ES-I3 (cell line): ENCODE measurements around the gene MIPOL1.
"Not testable (repeated sequence)": the region's sequence is repeated elsewhere in the genome, so short reads cannot be mapped to it uniquely, and the experiment has no call there.

ENCODE experiments used
- H3K36me3 ChIP-seq: 2 replicates; pipeline ENCODE4 v1.6.1; 2013; ENCODE audit warnings: mild to moderate bottlenecking, low read length, control low read depth, moderate library complexity; ENCODE audit not compliant: insufficient read depth
- H3K4me1 ChIP-seq: 2 replicates; pipeline ENCODE4 v1.6.1; 2013; ENCODE audit warnings: mild to moderate bottlenecking, control low read depth, low read length; ENCODE audit not compliant: insufficient read depth
- H3K9ac ChIP-seq: 2 replicates; pipeline ENCODE4 v1.6.1; 2013; ENCODE audit warnings: low read depth, mild to moderate bottlenecking, low read length, moderate library complexity
- H3K9me3 ChIP-seq: 2 replicates; pipeline ENCODE4 v1.6.1; 2013; ENCODE audit warnings: mild to moderate bottlenecking, low read length, moderate library complexity; ENCODE audit not compliant: control insufficient read depth, insufficient read depth

The MIPOL1 gene

DNA sequence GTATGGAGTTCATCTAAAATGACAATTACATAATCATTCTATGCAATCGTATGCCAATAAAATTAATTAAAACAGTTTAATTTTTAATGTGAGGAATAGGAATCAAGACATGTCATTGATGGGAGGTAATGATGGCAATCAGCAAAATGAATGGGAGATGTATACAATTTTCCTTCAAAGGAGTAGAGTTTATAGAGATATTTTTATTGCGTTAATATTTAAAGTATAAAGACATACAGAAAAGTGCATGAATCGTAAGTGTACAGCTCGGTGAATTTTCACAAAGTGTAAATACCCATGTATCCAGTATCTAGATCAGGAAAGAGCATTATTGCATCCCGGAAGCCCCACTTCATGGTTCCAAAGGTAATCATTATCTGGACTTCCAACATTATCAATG, 1.2 kb downstream of the MIPOL1 start:
- Histone ChIP-seq H3K4me1 (no peaks in the 10 kb centered on the region; the same call in 1 of the 2 replicates), H3K9ac (no peak overlapping the region), H3K9me3 (no peaks in the 10 kb centered on the region), H3K36me3 (no peaks in the 10 kb centered on the region)

GRCh38 chr14:37201724-37202123, 4.0 kb downstream of the MIPOL1 start:
- Histone ChIP-seq H3K9me3 (peaks cover 9% of the 10 kb centered on the region), H3K4me1 (no peaks in the 10 kb centered on the region), H3K36me3 (no peaks in the 10 kb centered on the region), H3K9ac (no peak overlapping the region)

GRCh38 chr14:37202265-37202664, 4.5 kb downstream of the MIPOL1 start:
- peaks cover 14% of the 10 kb centered on the region for H3K9me3 ChIP-seq

DNA sequence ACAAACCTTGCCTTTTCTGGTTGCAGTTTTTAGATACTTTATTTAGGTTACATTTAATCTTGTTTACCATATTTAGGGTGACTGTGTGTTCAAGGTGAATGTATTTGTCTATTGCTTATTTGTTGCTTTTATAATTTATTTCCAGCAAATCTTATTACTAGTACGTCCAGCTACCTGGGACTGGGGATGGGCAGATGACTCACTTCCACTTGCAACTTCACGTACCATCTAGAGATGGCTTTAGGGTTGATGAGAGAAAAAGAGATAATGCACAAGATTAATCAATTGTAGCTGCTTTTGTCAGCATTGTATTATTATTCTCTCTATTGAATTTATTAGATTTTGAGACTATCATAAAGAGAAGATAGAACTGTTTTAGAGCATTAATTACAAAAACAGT, 5.1 kb downstream of the MIPOL1 start:
- Histone ChIP-seq H3K36me3 (no peaks in the 10 kb centered on the region), H3K9me3 (peaks cover 14% of the 10 kb centered on the region), H3K4me1 (no peaks in the 10 kb centered on the region), H3K9ac (no peak overlapping the region)

More at GRCh38 chr14:37202265-37202664, 4.5 kb downstream of the MIPOL1 start:
- H3K36me3 ChIP-seq: no peaks in the 10 kb centered on the region
- H3K4me1 ChIP-seq: no peaks in the 10 kb centered on the region
- H3K9ac ChIP-seq: no peak overlapping the region

DNA sequence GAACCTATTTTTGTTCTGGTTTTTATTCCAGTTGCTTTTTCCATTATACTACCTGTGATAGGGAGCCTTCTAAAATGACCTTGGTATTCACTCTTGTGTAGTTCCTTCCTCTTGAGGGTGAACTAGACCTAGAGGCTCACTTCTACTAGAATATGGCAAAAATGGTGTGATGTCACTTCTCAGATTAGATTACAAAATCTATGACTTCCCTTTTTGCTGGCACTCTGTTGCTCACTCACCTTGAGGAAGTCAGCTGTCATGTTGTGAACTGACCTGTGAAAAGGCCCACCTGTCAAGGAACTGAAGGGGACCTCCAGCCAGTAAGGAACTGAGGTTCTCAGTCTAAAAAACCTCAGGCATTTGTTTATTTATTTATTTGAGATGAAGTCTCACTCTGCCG, 5.7 kb downstream of the MIPOL1 start:
- Histone ChIP-seq H3K9me3 (peaks cover 14% of the 10 kb centered on the region), H3K4me1 (no peaks in the 10 kb centered on the region), H3K36me3 (no peaks in the 10 kb centered on the region), H3K9ac (no peak overlapping the region)

GRCh38 chr14:37205623-37206605, 8.2 kb downstream of the MIPOL1 start:
- not testable (repeated sequence) for H3K4me1 ChIP-seq, H3K36me3 ChIP-seq, H3K9ac ChIP-seq
- H3K9me3 ChIP-seq: peaks cover 14% of the 10 kb centered on the region

DNA sequence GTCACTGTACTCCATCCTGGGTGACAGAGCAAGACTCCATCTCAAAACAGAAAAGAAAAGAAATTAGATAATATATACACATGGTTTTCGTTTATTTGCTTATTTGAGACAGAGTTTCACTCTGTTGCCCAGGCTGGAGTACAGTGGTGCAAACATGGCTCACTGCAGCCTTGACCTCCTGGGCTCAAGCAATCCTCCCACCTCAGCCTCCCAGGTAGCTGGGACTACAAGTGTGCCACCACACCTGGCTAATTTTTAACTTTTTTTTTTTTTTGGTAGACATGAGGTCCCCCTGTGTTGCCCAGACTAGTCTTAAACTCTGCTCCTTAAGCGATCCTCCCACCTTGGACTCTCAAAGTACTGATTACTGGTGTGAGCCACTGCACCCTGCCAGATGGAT, 11.9 kb downstream of the MIPOL1 start:
- H3K9me3 ChIP-seq: peaks cover 14% of the 10 kb centered on the region
- not testable (repeated sequence) for H3K36me3 ChIP-seq, H3K4me1 ChIP-seq, H3K9ac ChIP-seq

DNA sequence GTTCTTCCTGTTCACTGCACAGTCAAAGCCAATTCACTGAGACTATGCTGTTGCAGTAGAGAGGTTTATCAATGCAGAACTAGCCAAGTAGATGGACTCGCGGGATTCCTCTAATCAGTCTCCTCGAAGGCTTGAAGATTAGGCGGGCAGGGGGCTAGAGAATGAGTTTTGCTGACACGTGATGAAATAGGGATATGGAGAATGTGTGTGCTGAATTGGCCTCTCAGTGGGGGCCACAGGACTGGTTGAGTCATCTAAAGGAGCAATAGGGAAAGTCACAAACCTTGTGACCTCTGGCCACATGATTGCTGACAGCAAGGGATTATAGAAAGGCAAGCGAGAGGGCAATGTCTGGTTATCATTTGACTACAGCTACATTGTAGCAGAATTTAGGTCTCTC, 12.7 kb downstream of the MIPOL1 start:
- Histone ChIP-seq H3K4me1 (no peaks in the 10 kb centered on the region), H3K36me3 (no peaks in the 10 kb centered on the region), H3K9me3 (peaks cover 12% of the 10 kb centered on the region), H3K9ac (no peak overlapping the region)

GRCh38 chr14:37213016-37213415, 15.3 kb downstream of the MIPOL1 start:
- no peaks in the 10 kb centered on the region for H3K36me3 ChIP-seq
- no peaks in the 10 kb centered on the region for H3K9me3 ChIP-seq
- no peak overlapping the region for H3K9ac ChIP-seq
- no peaks in the 10 kb centered on the region for H3K4me1 ChIP-seq

DNA sequence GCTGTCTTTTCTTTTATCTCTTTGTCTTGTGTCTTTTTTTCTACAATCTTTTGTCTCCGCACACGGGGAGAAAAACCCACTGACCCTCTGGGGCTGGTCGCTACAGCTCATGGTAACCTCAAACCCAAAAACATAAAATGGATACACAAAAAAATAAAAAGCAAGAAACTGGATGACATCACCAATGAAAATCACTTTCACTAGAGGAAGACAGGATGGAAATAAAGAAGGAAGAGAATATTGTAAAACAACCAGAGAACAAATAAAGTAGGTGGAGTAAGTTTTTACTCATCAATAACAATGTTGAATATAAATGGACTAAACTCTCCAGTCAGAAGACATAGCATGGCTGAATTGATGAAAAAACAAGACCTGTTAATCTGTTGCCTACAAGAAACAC, 17.6 kb downstream of the MIPOL1 start:
- Histone ChIP-seq H3K9ac (no peak overlapping the region), H3K9me3 (no peaks in the 10 kb centered on the region), H3K4me1 (no peaks in the 10 kb centered on the region), H3K36me3 (no peaks in the 10 kb centered on the region)

DNA sequence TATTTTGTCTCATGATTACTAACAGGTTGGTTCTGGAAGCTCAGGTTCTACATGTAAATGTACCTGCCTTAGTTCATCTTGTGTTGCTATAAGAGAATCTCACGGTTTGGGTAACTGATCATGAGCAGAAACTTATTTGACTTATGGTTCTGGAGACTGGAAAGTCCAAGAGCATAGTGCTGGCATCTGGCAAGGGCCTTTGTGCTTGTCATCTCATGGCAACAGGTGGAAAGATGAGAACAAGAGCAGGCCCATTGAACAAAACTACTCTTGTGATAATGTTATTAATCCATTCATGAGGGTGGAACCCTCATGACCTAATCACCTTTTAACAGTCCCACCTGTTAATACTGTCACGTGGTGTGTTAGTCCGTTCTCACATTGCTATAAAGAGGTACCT, 23.3 kb downstream of the MIPOL1 start:
- H3K36me3 ChIP-seq: no peaks in the 10 kb centered on the region; the same call in 1 of the 2 replicates
- H3K9me3 ChIP-seq: peaks cover 13% of the 10 kb centered on the region; the same call in 1 of the 2 replicates

GRCh38 chr14:37223947-37224474, 26.3 kb downstream of the MIPOL1 start:
- H3K36me3 ChIP-seq: no peaks in the 10 kb centered on the region; the same call in 1 of the 2 replicates
- H3K9ac ChIP-seq: no peak overlapping the region

More for the DNA sequence above, 23.3 kb downstream of the MIPOL1 start:
- Histone ChIP-seq H3K4me1 (no peaks in the 10 kb centered on the region), H3K9ac (no peak overlapping the region)

GRCh38 chr14:37225668-37226067, 27.9 kb downstream of the MIPOL1 start:
- not testable (repeated sequence) for H3K36me3 ChIP-seq, H3K4me1 ChIP-seq, H3K9ac ChIP-seq
- peaks cover 13% of the 10 kb centered on the region; the same call in 1 of the 2 replicates for H3K9me3 ChIP-seq

More at GRCh38 chr14:37223947-37224474, 26.3 kb downstream of the MIPOL1 start:
- Histone ChIP-seq H3K4me1 (no peaks in the 10 kb centered on the region), H3K9me3 (peaks cover 13% of the 10 kb centered on the region; the same call in 1 of the 2 replicates)

DNA sequence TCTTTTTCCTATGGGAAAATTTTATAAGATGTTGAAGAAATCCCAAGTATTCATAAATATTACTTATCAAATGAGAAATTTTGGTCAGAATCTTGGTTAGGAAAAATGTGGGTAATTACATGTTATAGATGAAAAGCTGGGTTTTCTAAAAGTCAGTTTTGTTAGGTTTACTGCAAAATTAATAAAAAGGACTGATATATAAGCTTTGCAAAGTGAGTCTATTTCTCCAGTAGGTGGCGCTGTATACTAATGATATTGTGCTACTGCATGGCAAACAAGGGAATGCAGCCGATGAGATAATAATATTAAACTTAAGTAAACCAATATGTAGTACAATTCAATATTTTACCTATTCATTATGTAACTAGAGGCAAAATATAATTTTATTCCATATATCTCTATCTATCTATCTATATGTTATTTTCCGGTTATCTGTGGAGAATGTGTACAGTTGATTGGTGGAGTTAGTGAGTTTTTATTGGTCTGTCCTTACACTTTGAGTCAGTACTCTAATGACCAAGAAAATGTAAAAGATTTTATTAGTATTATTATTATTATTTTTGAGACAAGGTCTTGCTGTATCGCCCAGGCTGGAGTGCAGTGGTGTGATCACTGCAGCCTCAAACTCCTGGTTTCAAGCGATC, 32.9 kb downstream of the MIPOL1 start:
- Histone ChIP-seq H3K36me3 (no peaks in the 10 kb centered on the region), H3K9ac (no peak overlapping the region), H3K9me3 (no peaks in the 10 kb centered on the region; the same call in 1 of the 2 replicates), H3K4me1 (no peaks in the 10 kb centered on the region)
